Lung (tissue), 12 donors: ENCODE data around the gene AOAH. TPM values are rescaled to one million over a fixed set of nuclear protein-coding genes. Genes with fewer than 3 reads are reported as not detected.

Experiments
- ATAC-seq: fragments of 200-7000 bp; cut with Tn5 transposase; one replicate; pipeline ENCODE4 v1.9.1; 2020; ENCODE audit warnings: moderate number of reproducible peaks; ENCODE audit not compliant: insufficient read depth, low FRiP score
- DNase-seq, 3 donors: peaks; one replicate each; pipeline ENCODE4 v3.0.0-alpha.2; 2013 to 2017
- H3K27ac ChIP-seq, 2 donors: one replicate each; pipeline ENCODE4 v1.5.1; 2013; ENCODE audit warnings: mild to moderate bottlenecking in 2 of 2, moderate library complexity in 2 of 2, control low read depth in 1 of 2, inconsistent platforms in 1 of 2, low read depth in 1 of 2, low read length in 1 of 2
- H3K27me3 ChIP-seq, 3 donors: one replicate each; pipeline ENCODE4 v1.5.1; 2013; ENCODE audit warnings: low read length in 2 of 3; ENCODE audit not compliant: control insufficient read depth in 3 of 3, insufficient read depth in 3 of 3
- H3K36me3 ChIP-seq, 4 donors: one replicate each; pipeline ENCODE4 v1.5.1; 2013; ENCODE audit warnings: low read length in 4 of 4, mild to moderate bottlenecking in 1 of 4, moderate library complexity in 1 of 4; ENCODE audit not compliant: control insufficient read depth in 4 of 4, insufficient read depth in 4 of 4
- H3K4me1 ChIP-seq, 5 donors: one replicate each; pipeline ENCODE4 v1.5.1; 2013; ENCODE audit warnings: low read length in 5 of 5, mild to moderate bottlenecking in 2 of 5, moderate library complexity in 1 of 5; ENCODE audit not compliant: control insufficient read depth in 5 of 5, insufficient read depth in 5 of 5
- H3K4me3 ChIP-seq: one replicate; pipeline ENCODE4 v1.5.1; 2013; ENCODE audit warnings: mild to moderate bottlenecking, control low read depth, moderate library complexity
- H3K9ac ChIP-seq, 2 donors: one replicate each; pipeline ENCODE4 v1.5.1; 2013; ENCODE audit warnings: low read length in 2 of 2, control low read depth in 1 of 2; ENCODE audit not compliant: insufficient read depth in 1 of 2
- H3K9me3 ChIP-seq, 4 donors: one replicate each; pipeline ENCODE4 v1.5.1; 2013; ENCODE audit warnings: low read length in 3 of 4, mild to moderate bottlenecking in 1 of 4, moderate library complexity in 1 of 4; ENCODE audit not compliant: control insufficient read depth in 4 of 4, insufficient read depth in 3 of 4
- CTCF ChIP-seq: IDR thresholded peaks from 2 replicates; pipeline ENCODE4 v1.5.1; 2012; ENCODE audit warnings: mild to moderate bottlenecking; ENCODE audit errors: control extremely low read depth, extremely low read depth
- WGBS, 2 donors: extraction: QIAGEN DNeasy Blood & Tissue Kit; methylation state at CpG; one replicate each; pipeline ENCODE4 v1.1.7; 2013; 5-methylcytosine and 5-hydroxymethylcytosine counted together
- polyA plus RNA-seq, 2 donors: library from polyadenylated mRNA; stranded (reverse); fragments of 200-250 nt; gene quantifications; one replicate each; pipeline ENCODE4 v1.2.1, GENCODE V29; 2013
- total RNA-seq, 2 donors: library from RNA; depleted of rRNA in 1 of 2; stranded (reverse); fragments of >200 nt in 1 of 2; gene quantifications; one replicate each; pipeline ENCODE4 v1.2.1, GENCODE V29; 2014 to 2021
- donor health status: control.
- donor health status: control.
- donor health status: Bipolar disorder and iron deficiency.
- donor health status: healthy.
- donor health status: DM: yes; HTN: yes; CAD: no.

The AOAH gene
- total and polyA plus RNA-seq, 4 donors, result 4.7 to 36.4 (median 29.0) TPM

GRCh38 chr7:36599645-36600313, 124.5 kb downstream of the AOAH start:
- H3K4me3 ChIP-seq, result no peak overlapping the region
- H3K27me3 ChIP-seq, result no peaks in the 10 kb centered on the region
- no peaks in the 10 kb centered on the region for H3K9me3 ChIP-seq
- no peak for ATAC-seq
- no peak overlapping the region for H3K27ac ChIP-seq
- no peak for DNase-seq
- H3K4me1 ChIP-seq, result peaks cover 0 to 2% (median 0%) of the 10 kb centered on the region in 5 donors
- no peaks in the 10 kb centered on the region for H3K36me3 ChIP-seq
- no peak overlapping the region for H3K9ac ChIP-seq
- no peak for TF ChIP-seq CTCF
- WGBS, 2 donors, result 77 to 84% methylated on average over 10 of the region's 10 CpGs

GRCh38 chr7:36598054-36598674, 126.1 kb downstream of the AOAH start:
- no peak overlapping the region for H3K9ac ChIP-seq
- H3K27ac ChIP-seq, result no peak overlapping the region
- no peak for TF ChIP-seq CTCF
- ATAC-seq (no peak), DNase-seq (peak in 1 of 3 donors; percentile 10)
- no peaks in the 10 kb centered on the region for H3K27me3 ChIP-seq
- no peaks in the 10 kb centered on the region for H3K36me3 ChIP-seq
- H3K9me3 ChIP-seq, result no peaks in the 10 kb centered on the region
- no peak overlapping the region for H3K4me3 ChIP-seq
- peaks cover 0 to 2% (median 0%) of the 10 kb centered on the region in 5 donors for H3K4me1 ChIP-seq
- WGBS, 2 donors, result 93% methylated on average over 3 of the region's 3 CpGs

GRCh38 chr7:36597090-36597773, 127.1 kb downstream of the AOAH start:
- DNase-seq, result no peak
- H3K9me3 ChIP-seq, result no peaks in the 10 kb centered on the region

More at GRCh38 chr7:36597090-36597773, 127.1 kb downstream of the AOAH start:
- Histone ChIP-seq H3K4me1 (peaks cover 0 to 2% (median 0%) of the 10 kb centered on the region in 5 donors), H3K27me3 (no peaks in the 10 kb centered on the region), H3K36me3 (no peaks in the 10 kb centered on the region), H3K9ac (no peak overlapping the region), H3K4me3 (no peak overlapping the region), H3K27ac (no peak overlapping the region)
- 73 to 74% methylated on average over 7 of the region's 7 CpGs for WGBS, 2 donors
- TF ChIP-seq CTCF, result no peak
- ATAC-seq, result no peak
